ENCODE data around the gene ABCC6.
"Not testable (repeated sequence)": the region's sequence is repeated elsewhere in the genome, so short reads cannot be mapped to it uniquely, and the experiment has no call there.

ABCC6 gene

GRCh38 chr16:16221382-16221781, 1.9 kb downstream of the ABCC6 start:
- DNase-seq = not testable (repeated sequence)

DNA sequence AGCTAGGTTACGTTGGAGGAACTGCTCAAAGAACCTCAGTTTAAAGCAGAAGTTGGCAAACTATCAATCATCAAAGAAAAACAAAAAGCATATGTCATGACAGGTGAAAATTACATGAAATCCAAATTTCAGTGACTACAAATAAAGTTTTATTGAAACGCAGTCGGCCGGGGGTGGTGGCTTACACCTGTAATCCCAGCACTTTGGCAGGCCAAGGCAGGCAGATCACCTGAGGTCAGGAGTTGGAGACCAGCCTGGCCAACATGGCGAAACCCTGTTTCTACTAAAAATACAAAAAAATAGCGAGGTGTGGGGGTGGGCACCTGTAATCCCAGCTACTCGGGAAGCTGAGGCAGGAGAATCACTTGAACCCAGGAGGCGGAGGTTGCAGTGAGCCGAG, 2.8 kb downstream of the ABCC6 start:
- DNase-seq = not testable (repeated sequence)

DNA sequence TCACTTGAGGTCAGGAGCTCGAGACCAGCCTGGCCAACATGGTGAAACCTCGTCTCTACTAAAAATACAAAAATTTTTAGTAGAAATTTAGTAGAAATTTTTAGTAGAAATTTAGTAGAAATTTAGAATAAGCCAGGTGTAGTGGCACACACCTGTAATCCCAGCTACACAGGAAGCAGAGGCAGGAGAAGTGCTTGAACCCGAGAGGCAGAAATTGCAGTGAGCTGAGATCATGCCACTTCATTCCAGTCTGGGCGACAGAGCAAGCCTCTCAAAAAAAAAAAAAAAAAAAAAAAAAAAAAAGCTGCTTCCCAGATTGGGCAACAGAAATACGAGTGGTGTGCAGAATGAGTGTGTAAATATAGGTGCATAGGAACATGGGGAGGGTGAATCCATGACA, 4.5 kb downstream of the ABCC6 start:
- not testable (repeated sequence) for DNase-seq

DNA sequence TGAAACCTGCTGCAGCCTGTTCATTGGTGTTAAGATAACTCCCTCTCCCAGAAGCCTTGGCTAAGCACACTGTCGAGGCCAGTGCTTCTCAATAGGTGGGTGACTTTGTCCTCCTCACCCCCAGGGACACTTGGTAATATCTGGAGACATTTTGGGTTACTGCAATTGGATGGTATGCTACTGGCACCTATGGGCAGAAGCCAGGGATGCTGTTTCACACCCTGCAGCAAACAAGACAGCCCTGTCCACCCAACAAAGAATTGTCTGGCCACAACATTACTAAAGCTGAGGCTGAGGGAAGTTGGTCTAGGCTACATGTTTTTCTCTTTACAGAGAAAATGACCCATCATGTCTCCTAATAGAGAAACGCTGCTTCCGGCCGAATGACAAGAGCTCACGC, 4.9 kb downstream of the ABCC6 start:
- not testable (repeated sequence) for DNase-seq

- DNase-seq = not testable (repeated sequence)
Measured at GRCh38 chr16:16213863-16214293, 9.4 kb downstream of the ABCC6 start.

DNA sequence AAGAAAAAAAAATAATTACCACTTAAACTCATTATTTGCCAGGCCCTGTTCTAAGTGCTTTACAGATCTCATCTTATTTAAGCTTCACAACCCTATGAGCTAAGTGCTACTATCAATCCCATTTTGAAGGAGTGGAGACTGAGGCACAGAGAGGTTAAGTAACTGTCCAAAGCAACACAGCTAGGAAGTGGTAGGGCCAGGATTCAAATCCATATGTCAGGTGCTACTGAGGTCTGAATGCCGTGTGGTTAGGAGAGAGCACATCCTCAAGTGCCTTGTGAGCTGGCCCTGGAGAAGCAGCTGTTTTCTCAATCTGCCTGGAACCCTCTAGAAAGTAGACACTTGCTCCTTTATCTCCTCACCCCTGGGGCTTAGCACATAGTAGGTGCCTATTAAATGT, 11.9 kb downstream of the ABCC6 start:
- DNase-seq = not testable (repeated sequence)

DNA sequence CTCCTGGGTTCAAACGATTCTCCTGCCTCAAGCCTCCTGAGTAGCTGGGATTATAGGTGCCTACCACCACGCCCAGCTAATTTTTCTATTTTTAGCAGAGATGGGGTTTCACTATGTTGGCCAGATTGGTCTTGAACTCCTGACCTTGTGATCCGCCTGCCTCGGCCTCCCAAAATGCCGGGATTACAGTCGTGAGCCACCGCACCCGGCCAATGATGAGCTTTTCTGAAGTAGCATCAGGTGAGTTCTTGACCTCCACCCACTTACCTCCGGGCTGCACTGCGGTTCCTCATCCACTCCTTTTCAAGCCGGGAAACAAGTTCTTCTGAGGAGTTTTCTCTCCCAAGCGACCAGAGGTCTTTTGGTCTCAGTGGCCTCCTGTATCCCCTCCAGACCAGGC, 14.8 kb downstream of the ABCC6 start:
- DNase-seq = not testable (repeated sequence)

- DNase-seq = not testable (repeated sequence)
Measured at GRCh38 chr16:16207787-16208334, 15.4 kb downstream of the ABCC6 start.

DNA sequence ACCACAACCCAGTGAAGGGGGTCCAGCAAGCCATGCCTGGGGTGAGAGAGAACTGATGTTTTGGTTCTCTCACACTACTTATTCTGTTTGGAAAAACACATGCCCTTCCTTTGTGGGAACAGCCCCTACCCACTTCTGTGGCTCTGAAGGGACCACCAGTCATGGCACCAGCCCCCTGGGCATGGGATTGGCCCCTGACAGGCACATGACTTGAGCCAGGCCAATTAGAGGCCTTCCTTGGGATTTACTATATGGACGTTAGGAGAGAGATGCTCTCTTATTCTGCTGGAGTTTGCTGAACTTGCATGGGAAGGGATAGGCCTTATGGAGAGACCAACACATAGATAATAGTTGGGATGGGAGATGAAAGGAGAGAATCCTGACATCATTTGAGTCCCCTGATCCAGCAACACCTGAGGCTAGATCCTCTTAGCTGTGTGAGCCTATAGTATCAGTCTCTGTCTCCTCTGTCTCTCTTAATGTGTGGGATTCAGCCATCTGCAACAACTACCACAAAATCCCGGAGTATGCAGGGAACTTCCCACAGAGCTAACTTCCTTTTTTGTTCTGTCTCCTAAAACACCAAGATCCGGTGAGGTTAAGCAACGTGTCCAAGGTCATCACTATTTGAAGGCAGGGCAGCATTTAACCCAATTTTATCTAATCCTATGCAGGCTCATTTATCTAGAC, 16.1 kb downstream of the ABCC6 start:
- DNase-seq = not testable (repeated sequence)

- DNase-seq = not testable (repeated sequence)
Measured at GRCh38 chr16:16205864-16206263, 17.4 kb downstream of the ABCC6 start.

DNA sequence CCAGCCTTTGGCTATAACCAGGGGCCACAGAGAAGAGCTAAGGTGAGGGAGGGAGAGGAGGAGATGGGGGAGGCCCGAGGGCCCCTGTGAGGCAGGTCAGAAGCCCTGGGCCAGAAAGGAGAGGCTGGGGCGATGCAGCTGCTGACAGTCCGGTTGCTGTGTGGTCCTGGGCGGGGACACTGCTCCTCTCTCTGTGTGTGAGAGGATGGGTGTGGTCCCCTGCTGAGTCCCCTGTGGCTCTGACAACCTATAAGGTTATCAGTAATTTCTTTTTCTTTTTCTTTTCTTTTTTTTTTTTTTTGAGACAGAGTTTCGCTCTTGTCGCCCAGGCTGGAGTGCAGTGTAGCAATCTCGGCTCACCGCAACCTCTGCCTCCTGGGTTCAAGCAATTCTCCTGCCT, 18.7 kb downstream of the ABCC6 start:
- not testable (repeated sequence) for DNase-seq

- not testable (repeated sequence) for DNase-seq
Measured at GRCh38 chr16:16203494-16203893, 19.8 kb downstream of the ABCC6 start.

DNA sequence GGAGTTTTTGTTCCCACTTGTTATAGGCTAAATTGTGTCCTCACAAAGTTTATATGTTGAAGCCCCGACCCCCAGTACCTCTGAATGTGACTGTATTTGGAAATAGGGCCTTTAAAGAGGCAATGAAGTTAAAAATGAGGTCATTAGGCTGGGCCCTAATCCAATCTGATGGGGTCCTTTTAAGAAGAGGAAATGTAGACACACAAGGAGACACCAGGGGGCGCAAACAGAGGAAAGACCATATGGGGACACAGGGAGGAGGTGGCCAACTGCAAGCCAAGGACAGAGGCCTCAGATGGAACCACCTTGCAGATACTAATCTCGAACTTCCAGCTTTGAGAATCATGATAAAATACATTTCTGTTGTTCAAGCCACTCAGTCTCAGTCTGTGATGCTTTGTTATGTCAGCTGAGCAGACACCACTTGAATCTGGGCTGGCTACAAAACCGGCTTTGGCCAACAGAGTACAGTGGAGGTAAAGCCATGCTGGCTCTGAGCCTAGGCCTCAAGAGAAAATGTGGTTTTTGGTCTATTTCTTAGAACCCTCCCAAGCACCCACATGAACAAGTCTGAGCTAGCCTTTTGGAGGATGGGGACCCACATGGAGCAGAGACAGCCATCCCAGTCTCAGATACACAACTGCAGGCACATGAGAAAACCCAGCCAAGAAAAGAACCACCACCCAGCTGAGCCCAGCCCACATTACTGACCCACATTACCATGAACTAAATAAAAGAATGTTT, 20.7 kb downstream of the ABCC6 start:
- DNase-seq = peak; percentile 71

- not testable (repeated sequence) for DNase-seq
Measured at GRCh38 chr16:16201880-16202279, 21.4 kb downstream of the ABCC6 start.

- DNase-seq = not testable (repeated sequence)
Measured at GRCh38 chr16:16200391-16200790, 22.9 kb downstream of the ABCC6 start.

- DNase-seq = not testable (repeated sequence)
Measured at GRCh38 chr16:16199428-16199827, 23.9 kb downstream of the ABCC6 start.

DNA sequence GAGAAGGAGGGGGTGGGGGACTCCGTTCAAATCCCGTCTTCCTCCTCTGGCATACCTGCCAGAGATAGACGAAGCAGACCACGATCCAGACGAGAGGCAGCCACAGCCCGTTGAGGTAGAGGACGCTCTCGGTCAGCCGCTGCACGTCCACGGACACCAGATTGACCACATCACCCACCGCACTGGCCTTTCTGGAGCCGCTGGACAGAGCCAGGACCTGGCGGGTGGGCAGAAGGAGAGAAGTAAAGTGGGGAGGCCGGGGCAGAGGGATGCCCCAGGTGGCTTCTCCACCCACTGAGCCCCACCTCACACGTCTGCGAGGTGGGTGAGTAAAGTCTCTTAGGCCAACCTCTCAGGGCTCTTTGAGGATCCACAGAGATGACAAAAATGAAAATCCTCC, 25.3 kb downstream of the ABCC6 start:
- DNase-seq = no peak

DNA sequence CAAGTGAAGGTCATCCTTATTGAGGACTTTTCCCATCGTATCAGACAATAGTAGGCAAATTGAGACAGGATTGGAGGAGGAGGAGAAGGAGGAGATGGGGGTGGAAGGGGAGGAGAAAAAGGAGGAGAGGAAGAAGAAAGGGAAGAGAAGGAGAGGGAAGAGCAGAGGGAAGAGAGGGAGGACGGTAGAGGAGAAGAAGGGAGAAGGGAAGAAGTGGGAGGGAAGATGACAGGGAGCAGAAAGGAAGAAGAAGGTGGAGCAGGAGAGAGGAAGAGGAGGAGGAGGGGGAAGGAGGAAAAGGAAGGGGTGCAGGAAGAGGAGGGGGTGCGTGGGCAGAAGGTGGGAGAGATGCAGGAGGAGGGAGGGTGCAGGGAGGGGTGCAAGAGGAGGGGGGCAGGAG, 26.0 kb downstream of the ABCC6 start:
- DNase-seq = no peak

DNA sequence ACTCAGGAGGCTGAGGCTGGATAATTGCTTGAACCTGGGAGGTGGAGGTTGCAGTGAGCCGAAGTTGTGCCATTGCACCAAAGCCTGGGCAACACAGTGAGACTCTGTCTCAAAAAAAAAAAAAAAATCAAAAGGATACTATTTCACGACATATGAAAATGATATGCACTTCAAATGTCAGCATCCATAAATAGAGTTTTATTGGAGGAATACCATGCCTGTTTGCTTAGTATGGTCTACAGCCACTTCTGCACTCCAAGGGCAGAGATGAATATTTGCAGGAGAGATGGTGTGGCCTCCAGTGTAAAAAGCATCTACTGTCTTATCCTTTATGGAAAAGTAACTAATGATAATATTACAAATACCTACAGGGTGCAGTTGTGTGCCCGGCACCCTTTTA, 27.2 kb downstream of the ABCC6 start:
- no peak for DNase-seq

GRCh38 chr16:16191493-16192167, 31.7 kb downstream of the ABCC6 start:
- DNase-seq = no peak

- DNase-seq = not testable (repeated sequence)
Measured at GRCh38 chr16:16190966-16191365, 32.3 kb downstream of the ABCC6 start.

DNA sequence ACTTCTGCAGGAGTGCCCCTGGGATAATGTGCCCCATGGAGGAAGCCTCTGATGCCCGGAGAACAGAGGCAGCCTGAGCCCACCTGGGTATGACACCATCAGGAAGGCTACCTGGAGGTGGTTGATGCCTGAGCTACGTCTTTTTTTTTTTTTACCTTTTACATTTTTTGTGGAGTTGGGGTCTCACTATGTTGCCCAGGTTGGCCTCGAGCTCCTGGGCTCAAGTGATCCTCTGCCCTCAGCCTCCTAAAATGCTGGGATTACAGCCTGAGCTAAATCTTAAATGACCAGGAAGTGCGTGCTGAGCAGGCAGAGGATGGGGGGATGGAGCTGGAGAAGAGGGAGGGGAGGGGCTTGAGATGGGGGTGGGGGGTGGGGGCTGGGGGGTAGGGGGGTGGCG, 32.7 kb downstream of the ABCC6 start:
- no peak for DNase-seq

- DNase-seq = no peak
Measured at GRCh38 chr16:16189842-16190241, 33.5 kb downstream of the ABCC6 start.

Measured in NCI-H69 (cell line).